T47D (cell line): ENCODE data around the gene ITCH.
"Not testable (repeated sequence)": the region's sequence is repeated elsewhere in the genome, so short reads cannot be mapped to it uniquely, and the experiment has no call there.

Experiments used
- DNase-seq, 2 experiments: peaks; one replicate each; pipeline versions ENCODE4 v3.0.0 to v3.0.0-alpha.2; 2011 to 2012; ENCODE audit warnings: low read depth in 1 of 2, low spot score in 1 of 2
- JUND ChIP-seq: IDR thresholded peaks from 2 replicates; pipeline ENCODE4 v1.6.1; 2012; ENCODE audit warnings: low read depth
- in situ Hi-C: cut with HindIII; loops from 2 replicates; pipeline ENCODE4 v1.10.0; 2016; ENCODE audit warnings: low sequenced_read_pairs, low pct_unique_long_range_greater_than_20kb

Gene ITCH

GRCh38 chr20:34415079-34415478 is 52.0 kb downstream of the ITCH start:
- no peak for TF ChIP-seq JUND
- in situ Hi-C loops: no loop called here
- DNase-seq: no peak

DNA sequence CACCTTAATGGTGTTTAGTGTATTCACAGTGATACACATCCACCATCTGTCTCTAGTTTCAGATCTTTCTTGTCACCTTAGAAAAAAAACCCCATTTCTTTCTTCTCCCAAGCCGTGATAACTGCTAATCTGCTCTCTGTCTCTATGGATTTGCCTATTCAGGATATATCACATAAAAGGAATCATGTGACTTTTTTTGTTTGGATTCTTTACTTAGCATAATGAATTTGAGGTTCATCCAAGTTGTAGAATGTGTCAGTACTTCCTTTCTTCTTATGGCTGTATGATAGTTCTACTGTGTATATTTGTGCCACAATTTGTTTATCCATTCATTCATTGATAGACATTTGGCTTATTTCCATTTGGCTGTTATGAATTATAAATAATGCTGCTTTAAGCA is 57.1 kb downstream of the ITCH start:
- TF ChIP-seq JUND: no peak
- DNase-seq: no peak
- in situ Hi-C loops: no loop called here

- DNase-seq: no peak
- in situ Hi-C loops: no loop called here
Measured at GRCh38 chr20:34420975-34421374, 57.9 kb downstream of the ITCH start.

GRCh38 chr20:34421766-34422466 is 58.8 kb downstream of the ITCH start:
- no peak for DNase-seq

More at GRCh38 chr20:34420975-34421374, 57.9 kb downstream of the ITCH start:
- TF ChIP-seq JUND: no peak

GRCh38 chr20:34425032-34425690 is 62.1 kb downstream of the ITCH start:
- in situ Hi-C loops: not testable (repeated sequence)

More at GRCh38 chr20:34421766-34422466, 58.8 kb downstream of the ITCH start:
- TF ChIP-seq JUND: no peak
- in situ Hi-C loops: no loop called here

DNA sequence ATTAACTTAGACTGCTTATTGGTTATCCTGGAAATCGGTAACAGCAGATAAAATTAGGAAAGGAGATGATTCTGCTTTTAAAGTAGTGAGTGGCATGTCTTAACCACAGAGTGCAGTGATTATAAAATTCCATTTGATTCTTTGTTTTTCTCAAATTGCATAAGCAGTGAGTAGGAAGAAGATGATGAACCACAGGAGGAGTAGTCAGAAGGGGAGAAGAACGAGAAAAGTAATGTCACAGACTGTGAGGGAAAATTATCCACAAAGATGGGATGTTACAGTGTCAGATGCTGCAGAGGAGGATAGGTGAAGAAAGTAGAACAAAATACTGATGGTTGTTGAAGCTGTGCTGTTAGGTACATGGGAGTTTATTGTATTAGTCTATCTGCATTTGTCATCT is 63.0 kb downstream of the ITCH start:
- no peak for TF ChIP-seq JUND
- in situ Hi-C loops: no loop called here
- DNase-seq: no peak

More at GRCh38 chr20:34425032-34425690, 62.1 kb downstream of the ITCH start:
- not testable (repeated sequence) for DNase-seq

DNA sequence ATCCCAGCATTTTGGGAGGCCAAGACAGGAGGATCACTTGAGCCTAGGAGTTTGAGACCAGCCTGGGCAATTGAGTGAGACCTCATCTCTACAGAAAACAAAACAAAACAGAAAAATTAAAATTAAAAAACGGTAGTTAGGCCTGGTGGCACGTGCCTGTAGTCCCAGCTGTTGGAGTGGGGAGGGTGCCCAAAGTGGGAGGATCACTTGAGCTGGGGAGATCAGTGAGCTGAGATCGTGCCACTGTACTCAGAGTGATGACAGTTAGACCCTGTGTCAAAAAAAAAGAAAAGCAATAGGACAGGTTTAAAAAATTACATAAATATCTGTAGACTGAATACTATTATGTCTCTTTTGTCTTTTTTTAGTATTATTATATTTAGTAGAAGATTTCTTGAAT is 64.3 kb downstream of the ITCH start:
- no peak for DNase-seq
- in situ Hi-C loops: no loop called here
- no peak for TF ChIP-seq JUND

- no peak for DNase-seq
- in situ Hi-C loops: no loop called here
- no peak for TF ChIP-seq JUND
Measured at GRCh38 chr20:34427784-34428183, 64.7 kb downstream of the ITCH start.

DNA sequence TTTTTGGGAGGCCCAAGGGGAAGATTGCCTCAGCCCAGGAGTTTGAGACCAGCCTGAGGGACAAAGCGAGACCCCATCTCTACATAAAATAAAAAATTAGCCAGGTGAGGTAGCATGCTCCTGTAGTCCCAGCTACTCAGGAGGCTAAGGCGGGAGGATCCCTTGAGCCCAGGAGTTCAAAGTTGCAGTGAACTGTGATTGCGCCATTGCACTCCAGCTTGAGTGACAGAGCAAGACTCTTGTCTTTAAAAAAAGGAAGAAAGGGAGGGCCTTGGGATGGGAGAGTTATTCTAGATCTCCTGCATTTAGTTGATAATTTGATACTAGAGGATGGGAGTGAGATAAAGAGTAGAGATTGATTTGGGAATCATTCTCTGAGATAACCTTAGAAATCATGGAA is 68.1 kb downstream of the ITCH start:
- no peak for TF ChIP-seq JUND
- DNase-seq: no peak
- in situ Hi-C loops: no loop called here

DNA sequence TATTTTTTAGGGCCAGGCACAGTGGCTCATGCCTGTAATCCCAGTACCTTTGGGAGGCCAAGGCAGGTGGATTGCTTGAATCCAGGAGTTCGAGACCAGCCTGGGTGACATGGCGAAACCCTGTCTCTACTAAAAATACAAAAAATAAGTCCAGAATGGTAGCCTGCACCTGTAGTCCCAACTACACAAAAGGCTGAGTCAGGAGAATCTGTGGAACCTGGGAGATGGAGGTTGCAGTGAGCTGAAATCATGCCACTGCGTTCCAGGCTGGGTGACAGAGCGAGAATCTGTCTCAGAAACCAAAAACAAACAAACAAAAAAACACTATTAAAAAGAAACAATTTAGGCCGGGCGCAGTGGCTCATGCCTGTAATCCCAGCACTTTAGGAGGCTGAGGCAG is 69.6 kb downstream of the ITCH start:
- in situ Hi-C loops, DNase-seq: not testable (repeated sequence)

DNA sequence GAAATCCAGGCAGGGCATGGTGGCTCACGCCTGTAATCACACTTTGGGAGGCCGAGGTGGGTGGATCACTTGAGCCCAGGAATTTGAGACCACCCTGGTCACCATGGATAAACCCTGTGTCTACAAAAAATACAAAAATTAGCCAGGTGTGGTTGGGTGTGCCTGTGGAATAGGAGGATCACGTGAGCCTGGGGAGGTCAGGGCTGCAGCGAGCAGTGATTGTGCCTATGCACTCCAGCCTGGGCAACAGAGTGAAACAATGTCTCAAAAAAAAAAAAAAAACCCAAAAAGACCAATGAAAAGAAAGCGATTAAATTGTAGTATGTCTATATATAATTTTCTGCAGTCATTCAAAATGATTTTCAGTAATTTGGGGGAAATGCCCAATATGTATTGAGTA is 70.3 kb downstream of the ITCH start:
- no peak for TF ChIP-seq JUND
- in situ Hi-C loops: no loop called here
- no peak for DNase-seq

DNA sequence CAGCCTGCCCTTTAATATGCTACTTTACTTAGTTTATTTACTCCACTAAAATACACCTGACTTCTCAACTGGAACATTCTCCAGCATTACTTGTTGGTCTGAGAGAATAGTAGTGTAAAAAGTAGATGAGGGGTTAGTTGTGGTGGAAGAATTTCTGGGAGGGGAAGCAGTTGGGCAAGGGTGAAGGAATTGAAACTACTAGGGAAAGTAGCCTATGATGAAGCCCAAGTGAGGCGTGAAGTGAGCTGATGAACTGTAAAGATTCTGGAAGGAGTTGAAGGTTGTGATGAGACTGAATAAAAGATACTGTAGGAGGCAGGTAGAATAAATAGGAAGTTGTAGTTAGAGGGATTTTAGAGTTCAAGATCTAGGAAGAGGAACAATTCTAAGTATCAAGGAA is 72.5 kb downstream of the ITCH start:
- no peak for DNase-seq
- TF ChIP-seq JUND: no peak
- in situ Hi-C loops: no loop called here

DNA sequence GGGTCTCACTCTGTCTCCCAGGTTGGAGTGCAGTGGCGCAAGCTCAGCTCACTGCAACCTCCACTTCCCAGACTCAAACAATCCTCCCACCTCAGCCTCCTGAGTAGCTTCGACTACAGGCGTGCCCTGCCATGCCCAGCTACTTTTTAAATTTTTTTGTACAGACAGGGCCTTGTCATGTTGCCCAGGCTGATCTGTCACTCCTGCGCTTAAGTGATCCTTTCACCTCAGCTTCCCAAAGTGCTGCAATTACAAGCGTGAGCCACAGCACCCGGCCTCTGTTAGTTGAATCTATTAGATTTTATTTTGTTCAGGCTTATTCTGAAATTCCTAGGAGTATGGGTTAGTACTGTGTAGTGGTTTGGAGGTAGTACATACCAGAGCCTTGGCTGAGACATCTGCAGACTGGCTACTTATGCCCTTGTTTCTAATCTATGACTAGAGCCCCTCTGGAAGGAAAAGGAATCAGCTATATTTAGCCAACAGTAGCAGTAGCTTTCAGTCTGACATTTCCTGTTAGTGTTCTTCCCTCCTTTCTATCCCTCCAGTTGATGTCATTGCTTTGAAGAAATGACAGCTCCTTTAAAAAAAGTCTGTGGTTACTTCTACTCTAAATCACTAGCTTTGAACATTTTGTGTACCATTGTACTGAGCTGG is 74.4 kb downstream of the ITCH start:
- in situ Hi-C loops: no loop called here
- TF ChIP-seq JUND: no peak
- DNase-seq: no peak
